ENCODE measurements around the gene SBF2. TPM values are rescaled to one million over a fixed set of nuclear protein-coding genes. Genes with fewer than 3 reads are reported as not detected.
"Not testable (repeated sequence)": the region's sequence is repeated elsewhere in the genome, so short reads cannot be mapped to it uniquely, and the experiment has no call there.

The SBF2 gene
- total and polyA plus RNA-seq, 2 donors: 8.1 to 10.2 TPM

- 85% methylated on average over 4 of the region's 4 CpGs for WGBS
- not testable (repeated sequence) for DNase-seq (ENCODE audit: low read depth in 6 of 9, low spot score in 9 of 9); H3K36me3 ChIP-seq (ENCODE audit: control insufficient read depth in 2 of 2, insufficient read depth in 2 of 2, low read length in 1 of 2); H3K4me1 ChIP-seq (ENCODE audit: control insufficient read depth in 2 of 2, insufficient read depth in 2 of 2, low read length in 2 of 2); H3K27me3 ChIP-seq (ENCODE audit: control insufficient read depth in 2 of 2, insufficient read depth in 1 of 2, low read length in 1 of 2); H3K9me3 ChIP-seq (ENCODE audit: control insufficient read depth in 2 of 2, insufficient read depth in 1 of 2, low read length in 1 of 2); H3K4me3 ChIP-seq (ENCODE audit: low read length in 2 of 2); H3K27ac ChIP-seq (ENCODE audit: low read depth in 1 of 2, low read length in 1 of 2)
These were observed 306.7 kb downstream of the SBF2 start for GRCh38 chr11:9987303-9987702.

DNA sequence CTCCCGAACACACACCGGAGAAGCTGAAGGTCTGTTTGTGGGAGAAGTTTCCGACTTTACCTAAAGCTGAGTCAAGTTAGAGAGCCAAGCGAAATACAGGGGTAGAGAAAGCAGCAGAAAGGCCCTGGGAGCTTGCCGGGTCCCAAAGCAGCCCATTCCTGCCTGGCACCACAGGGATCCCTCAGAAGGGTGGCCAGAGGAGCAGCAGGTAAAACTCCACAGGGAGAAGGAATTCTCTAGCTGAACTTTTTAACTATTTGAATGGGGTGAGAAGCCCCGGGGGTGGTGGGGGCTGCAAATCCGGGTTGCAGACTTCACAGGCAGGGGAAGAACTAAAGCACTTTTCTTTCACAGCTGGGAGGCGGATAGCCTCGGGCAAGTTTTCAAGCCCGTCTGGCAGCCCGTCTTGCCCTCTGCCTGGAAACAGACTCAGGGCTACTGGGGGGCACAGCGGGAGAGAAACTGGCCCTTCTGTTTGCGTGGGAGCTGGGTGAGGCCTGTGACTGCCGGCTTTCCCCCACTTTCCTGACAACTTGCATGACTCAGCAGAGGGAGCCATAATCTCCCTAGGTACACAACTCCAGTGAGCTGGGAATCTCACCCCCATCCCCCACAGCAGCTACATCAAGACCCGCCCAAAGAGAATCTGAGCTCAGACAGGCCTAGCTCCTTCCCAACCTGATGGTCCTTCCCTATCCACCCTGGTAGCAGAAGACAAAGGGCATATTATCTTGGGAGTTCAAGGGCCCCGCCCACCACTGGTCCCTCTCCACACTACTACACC, 311.0 kb downstream of the SBF2 start:
- no peaks in the 10 kb centered on the region for H3K36me3 ChIP-seq (ENCODE audit: control insufficient read depth in 2 of 2, insufficient read depth in 2 of 2, low read length in 1 of 2)
- WGBS: 97% methylated on average over 16 of the region's 16 CpGs
- no peak for DNase-seq (ENCODE audit: low read depth in 6 of 9, low spot score in 9 of 9)
- H3K4me1 ChIP-seq (ENCODE audit: control insufficient read depth in 2 of 2, insufficient read depth in 2 of 2, low read length in 2 of 2): no peaks in the 10 kb centered on the region
- H3K9me3 ChIP-seq (ENCODE audit: control insufficient read depth in 2 of 2, insufficient read depth in 1 of 2, low read length in 1 of 2): no peaks in the 10 kb centered on the region
- H3K4me3 ChIP-seq (ENCODE audit: low read length in 2 of 2): no peak overlapping the region
- H3K27ac ChIP-seq (ENCODE audit: low read depth in 1 of 2, low read length in 1 of 2): no peak overlapping the region
- H3K27me3 ChIP-seq (ENCODE audit: control insufficient read depth in 2 of 2, insufficient read depth in 1 of 2, low read length in 1 of 2): no peaks in the 10 kb centered on the region

DNA sequence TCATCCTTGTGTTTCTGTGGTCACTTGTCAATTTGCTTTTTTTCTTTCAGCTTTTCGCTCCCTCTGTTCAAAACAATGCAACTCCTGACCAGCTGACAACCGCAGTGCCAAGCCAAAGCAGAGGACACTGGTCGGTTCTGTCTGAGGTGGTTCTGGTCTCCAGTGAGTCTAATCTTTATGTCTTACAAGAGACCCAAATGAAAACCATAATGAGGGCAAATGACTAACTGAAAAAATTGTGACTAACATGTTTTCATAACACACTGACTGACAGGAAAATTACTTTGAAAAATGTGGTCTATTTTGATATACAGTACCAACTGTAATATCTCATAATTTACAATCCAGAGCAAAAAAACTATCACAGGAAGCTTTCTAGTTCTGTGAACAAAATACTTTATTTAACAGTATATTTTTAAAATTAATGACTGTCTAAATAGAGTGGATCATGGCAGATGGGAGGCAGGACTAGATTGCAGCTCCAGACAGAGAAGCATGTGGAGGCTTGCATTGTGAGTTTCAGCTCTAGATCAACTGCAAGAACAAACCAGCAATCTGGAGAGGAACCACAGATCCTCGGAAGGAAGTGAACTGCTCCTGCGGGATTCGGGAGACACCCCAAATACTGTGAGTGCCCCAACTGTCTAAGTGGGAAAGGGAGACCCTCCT, 311.8 kb downstream of the SBF2 start:
- Histone ChIP-seq H3K9me3 (ENCODE audit: control insufficient read depth in 2 of 2, insufficient read depth in 1 of 2, low read length in 1 of 2) (no peaks in the 10 kb centered on the region), H3K4me3 (ENCODE audit: low read length in 2 of 2) (no peak overlapping the region), H3K27ac (ENCODE audit: low read depth in 1 of 2, low read length in 1 of 2) (no peak overlapping the region), H3K36me3 (ENCODE audit: control insufficient read depth in 2 of 2, insufficient read depth in 2 of 2, low read length in 1 of 2) (no peaks in the 10 kb centered on the region), H3K27me3 (ENCODE audit: control insufficient read depth in 2 of 2, insufficient read depth in 1 of 2, low read length in 1 of 2) (no peaks in the 10 kb centered on the region), H3K4me1 (ENCODE audit: control insufficient read depth in 2 of 2, insufficient read depth in 2 of 2, low read length in 2 of 2) (no peaks in the 10 kb centered on the region)
- no peak for DNase-seq (ENCODE audit: low read depth in 6 of 9, low spot score in 9 of 9)
- 85% methylated on average over 6 of the region's 6 CpGs for WGBS

DNA sequence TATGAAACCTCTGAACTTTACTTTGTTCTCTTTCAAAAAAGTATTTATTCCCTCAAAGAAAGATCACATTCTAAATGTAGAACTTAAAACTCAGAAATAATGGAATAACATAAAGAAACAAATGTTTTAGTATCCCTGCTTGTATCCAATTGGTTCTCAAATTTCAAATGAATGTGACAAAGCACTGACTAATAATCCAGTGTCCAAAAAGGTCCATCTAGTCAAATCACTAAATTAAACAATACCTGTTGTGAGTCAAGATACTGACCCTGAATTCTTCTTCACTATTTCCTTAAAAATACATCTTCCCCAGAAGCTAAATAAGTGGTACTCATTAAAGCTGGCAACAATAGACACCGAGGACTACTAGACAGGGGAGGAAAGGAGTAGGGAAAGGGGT, 313.1 kb downstream of the SBF2 start:
- Histone ChIP-seq H3K27ac (ENCODE audit: low read depth in 1 of 2, low read length in 1 of 2) (no peak overlapping the region), H3K9me3 (ENCODE audit: control insufficient read depth in 2 of 2, insufficient read depth in 1 of 2, low read length in 1 of 2) (no peaks in the 10 kb centered on the region), H3K4me3 (ENCODE audit: low read length in 2 of 2) (no peak overlapping the region), H3K36me3 (ENCODE audit: control insufficient read depth in 2 of 2, insufficient read depth in 2 of 2, low read length in 1 of 2) (no peaks in the 10 kb centered on the region), H3K27me3 (ENCODE audit: control insufficient read depth in 2 of 2, insufficient read depth in 1 of 2, low read length in 1 of 2) (no peaks in the 10 kb centered on the region), H3K4me1 (ENCODE audit: control insufficient read depth in 2 of 2, insufficient read depth in 2 of 2, low read length in 2 of 2) (no peaks in the 10 kb centered on the region)
- 100% methylated on average over 1 of the region's 1 CpG for WGBS
- DNase-seq (ENCODE audit: low read depth in 6 of 9, low spot score in 9 of 9): no peak

DNA sequence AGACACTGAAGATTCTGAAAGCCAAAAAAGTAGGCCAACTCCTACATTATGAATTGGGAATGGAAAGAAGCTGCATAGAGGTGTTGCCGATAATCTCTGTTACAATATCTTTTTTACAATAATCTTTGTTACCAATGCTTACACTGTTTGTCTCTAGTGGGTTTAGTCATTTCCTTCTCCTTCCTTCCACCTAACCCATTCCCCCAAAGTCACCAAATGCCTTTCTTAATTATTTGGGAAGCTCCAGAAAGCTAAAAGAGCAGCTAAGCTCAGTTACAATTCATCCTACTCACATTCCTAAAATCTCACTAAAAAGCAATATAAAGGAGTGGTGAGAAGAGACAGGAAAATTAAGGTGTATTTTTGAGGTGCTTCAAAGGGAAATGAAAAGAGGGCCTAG, 316.5 kb downstream of the SBF2 start:
- no peak for DNase-seq (ENCODE audit: low read depth in 6 of 9, low spot score in 9 of 9)
- H3K4me3 ChIP-seq (ENCODE audit: low read length in 2 of 2): no peak overlapping the region
- H3K36me3 ChIP-seq (ENCODE audit: control insufficient read depth in 2 of 2, insufficient read depth in 2 of 2, low read length in 1 of 2): no peaks in the 10 kb centered on the region
- no peak overlapping the region for H3K27ac ChIP-seq (ENCODE audit: low read depth in 1 of 2, low read length in 1 of 2)
- 97% methylated on average over 1 of the region's 1 CpG for WGBS
- no peaks in the 10 kb centered on the region for H3K27me3 ChIP-seq (ENCODE audit: control insufficient read depth in 2 of 2, insufficient read depth in 1 of 2, low read length in 1 of 2)
- no peaks in the 10 kb centered on the region for H3K9me3 ChIP-seq (ENCODE audit: control insufficient read depth in 2 of 2, insufficient read depth in 1 of 2, low read length in 1 of 2)
- H3K4me1 ChIP-seq (ENCODE audit: control insufficient read depth in 2 of 2, insufficient read depth in 2 of 2, low read length in 2 of 2): no peaks in the 10 kb centered on the region

- Histone ChIP-seq H3K4me1 (ENCODE audit: control insufficient read depth in 2 of 2, insufficient read depth in 2 of 2, low read length in 2 of 2) (no peaks in the 10 kb centered on the region), H3K36me3 (ENCODE audit: control insufficient read depth in 2 of 2, insufficient read depth in 2 of 2, low read length in 1 of 2) (no peaks in the 10 kb centered on the region), H3K4me3 (ENCODE audit: low read length in 2 of 2) (no peak overlapping the region), H3K9me3 (ENCODE audit: control insufficient read depth in 2 of 2, insufficient read depth in 1 of 2, low read length in 1 of 2) (no peaks in the 10 kb centered on the region), H3K27me3 (ENCODE audit: control insufficient read depth in 2 of 2, insufficient read depth in 1 of 2, low read length in 1 of 2) (no peaks in the 10 kb centered on the region), H3K27ac (ENCODE audit: low read depth in 1 of 2, low read length in 1 of 2) (no peak overlapping the region)
- no peak for DNase-seq (ENCODE audit: low read depth in 6 of 9, low spot score in 9 of 9)
- WGBS: 97% methylated on average over 8 of the region's 8 CpGs
These were observed 319.6 kb downstream of the SBF2 start for GRCh38 chr11:9974375-9974774.

GRCh38 chr11:9973921-9974320, 320.1 kb downstream of the SBF2 start:
- Histone ChIP-seq H3K36me3 (ENCODE audit: control insufficient read depth in 2 of 2, insufficient read depth in 2 of 2, low read length in 1 of 2) (no peaks in the 10 kb centered on the region), H3K27ac (ENCODE audit: low read depth in 1 of 2, low read length in 1 of 2) (no peak overlapping the region), H3K4me1 (ENCODE audit: control insufficient read depth in 2 of 2, insufficient read depth in 2 of 2, low read length in 2 of 2) (no peaks in the 10 kb centered on the region), H3K9me3 (ENCODE audit: control insufficient read depth in 2 of 2, insufficient read depth in 1 of 2, low read length in 1 of 2) (no peaks in the 10 kb centered on the region), H3K4me3 (ENCODE audit: low read length in 2 of 2) (no peak overlapping the region), H3K27me3 (ENCODE audit: control insufficient read depth in 2 of 2, insufficient read depth in 1 of 2, low read length in 1 of 2) (no peaks in the 10 kb centered on the region)
- 97% methylated on average over 3 of the region's 3 CpGs for WGBS
- no peak for DNase-seq (ENCODE audit: low read depth in 6 of 9, low spot score in 9 of 9)

DNA sequence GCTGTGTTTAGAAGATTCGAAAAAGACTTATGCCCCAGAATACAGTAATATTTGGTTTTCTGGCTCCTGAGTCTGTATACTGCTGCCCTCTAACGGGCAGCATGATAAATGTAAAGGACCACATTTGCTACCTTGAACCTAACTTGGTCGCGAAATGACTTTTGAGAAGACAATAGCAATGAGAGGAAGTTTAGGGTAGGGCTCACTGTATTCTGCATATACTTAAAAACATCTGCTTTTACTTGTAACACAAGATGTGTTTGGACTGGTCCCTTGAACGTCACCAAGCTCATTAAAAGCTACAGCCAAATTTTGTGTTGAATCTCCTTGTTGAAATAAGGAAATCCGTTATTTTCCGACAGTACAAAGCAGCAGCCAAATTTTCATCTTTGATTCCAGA, 321.0 kb downstream of the SBF2 start:
- Histone ChIP-seq H3K4me1 (ENCODE audit: control insufficient read depth in 2 of 2, insufficient read depth in 2 of 2, low read length in 2 of 2) (no peaks in the 10 kb centered on the region), H3K27me3 (ENCODE audit: control insufficient read depth in 2 of 2, insufficient read depth in 1 of 2, low read length in 1 of 2) (no peaks in the 10 kb centered on the region), H3K27ac (ENCODE audit: low read depth in 1 of 2, low read length in 1 of 2) (no peak overlapping the region), H3K9me3 (ENCODE audit: control insufficient read depth in 2 of 2, insufficient read depth in 1 of 2, low read length in 1 of 2) (no peaks in the 10 kb centered on the region), H3K36me3 (ENCODE audit: control insufficient read depth in 2 of 2, insufficient read depth in 2 of 2, low read length in 1 of 2) (no peaks in the 10 kb centered on the region), H3K4me3 (ENCODE audit: low read length in 2 of 2) (no peak overlapping the region)
- peak; percentile 6 to 68 (median 30) for DNase-seq (ENCODE audit: low read depth in 6 of 9, low spot score in 9 of 9)
- WGBS: 60% methylated on average over 7 of the region's 7 CpGs

GRCh38 chr11:9971894-9972293, 322.1 kb downstream of the SBF2 start:
- H3K9me3 ChIP-seq (ENCODE audit: control insufficient read depth in 2 of 2, insufficient read depth in 1 of 2, low read length in 1 of 2): no peaks in the 10 kb centered on the region
- no peaks in the 10 kb centered on the region for H3K27me3 ChIP-seq (ENCODE audit: control insufficient read depth in 2 of 2, insufficient read depth in 1 of 2, low read length in 1 of 2)
- H3K27ac ChIP-seq (ENCODE audit: low read depth in 1 of 2, low read length in 1 of 2): no peak overlapping the region
- H3K4me3 ChIP-seq (ENCODE audit: low read length in 2 of 2): no peak overlapping the region
- no peak for DNase-seq (ENCODE audit: low read depth in 6 of 9, low spot score in 9 of 9)
- no peaks in the 10 kb centered on the region for H3K4me1 ChIP-seq (ENCODE audit: control insufficient read depth in 2 of 2, insufficient read depth in 2 of 2, low read length in 2 of 2)
- WGBS: 97% methylated on average over 3 of the region's 3 CpGs
- no peaks in the 10 kb centered on the region for H3K36me3 ChIP-seq (ENCODE audit: control insufficient read depth in 2 of 2, insufficient read depth in 2 of 2, low read length in 1 of 2)

Measured in thymus (tissue), 11 donors.